Activated CD4-positive, alpha-beta T cell treated with anti-CD3 and anti-CD28 coated beads for 48 hours (primary cell): ENCODE data around the gene EFNA5.

Experiments used
- DNase-seq: peaks from one replicate; pipeline ENCODE4 v3.0.0-alpha.2; 2020

Gene EFNA5

GRCh38 chr5:107415762-107416161, 255.0 kb downstream of the EFNA5 start:
- no peak for DNase-seq

- no peak for DNase-seq
Measured at GRCh38 chr5:107414802-107415201, 255.9 kb downstream of the EFNA5 start.

- DNase-seq = no peak
Measured at GRCh38 chr5:107413754-107414153, 257.0 kb downstream of the EFNA5 start.

GRCh38 chr5:107408564-107408963, 262.2 kb downstream of the EFNA5 start:
- DNase-seq = no peak

GRCh38 chr5:107407713-107408298, 262.9 kb downstream of the EFNA5 start:
- no peak for DNase-seq

- DNase-seq = no peak
Measured at GRCh38 chr5:107404595-107405374, 266.0 kb downstream of the EFNA5 start.

- DNase-seq = no peak
Measured at GRCh38 chr5:107403228-107403953, 267.3 kb downstream of the EFNA5 start.

- DNase-seq = no peak
Measured at GRCh38 chr5:107402434-107403227, 268.1 kb downstream of the EFNA5 start.

- no peak for DNase-seq
Measured at GRCh38 chr5:107401470-107402122, 269.1 kb downstream of the EFNA5 start.

GRCh38 chr5:107400328-107400727, 270.4 kb downstream of the EFNA5 start:
- DNase-seq = no peak

GRCh38 chr5:107398703-107399102, 272.0 kb downstream of the EFNA5 start:
- no peak for DNase-seq

GRCh38 chr5:107396351-107396690, 274.4 kb downstream of the EFNA5 start:
- no peak for DNase-seq

- no peak for DNase-seq
Measured at GRCh38 chr5:107395632-107396350, 274.9 kb downstream of the EFNA5 start.

- DNase-seq = no peak
Measured at GRCh38 chr5:107393851-107394250, 276.9 kb downstream of the EFNA5 start.

GRCh38 chr5:107391787-107392186, 278.9 kb downstream of the EFNA5 start:
- DNase-seq = no peak

GRCh38 chr5:107389775-107390148, 281.0 kb downstream of the EFNA5 start:
- no peak for DNase-seq

- no peak for DNase-seq
Measured at GRCh38 chr5:107389130-107389774, 281.5 kb downstream of the EFNA5 start.

- no peak for DNase-seq
Measured at GRCh38 chr5:107388141-107388861, 282.4 kb downstream of the EFNA5 start.

- no peak for DNase-seq
Measured at GRCh38 chr5:107387526-107388140, 283.1 kb downstream of the EFNA5 start.

- no peak for DNase-seq
Measured at GRCh38 chr5:107385708-107386107, 285.0 kb downstream of the EFNA5 start.
